CD14-positive monocyte (primary cell): ENCODE measurements around the gene SFI1. TPM values are rescaled to one million over a fixed set of nuclear protein-coding genes. Genes with fewer than 3 reads are reported as not detected.
A peak's percentile ranks its signal among the peaks of the same experiment; 100 is the strongest.

Source experiments
- DNase-seq, 3 donors: peaks; one replicate each; pipeline ENCODE4 v3.0.0-alpha.2; 2011 to 2022
- H2AFZ ChIP-seq: 2 replicates; pipeline ENCODE4 v1.6.0; 2012; ENCODE audit warnings: mild to moderate bottlenecking, low read depth, low read length, inconsistent platforms; ENCODE audit not compliant: insufficient read depth, poor library complexity, severe bottlenecking
- H3K27ac ChIP-seq, 2 donors: 1 replicate in 1 of 2; 2 replicates in 1 of 2; pipeline ENCODE4 v1.5.1; 2012 to 2013; ENCODE audit warnings: low read length in 2 of 2, control low read depth in 1 of 2, inconsistent platforms in 1 of 2, low read depth in 1 of 2, mild to moderate bottlenecking in 1 of 2
- H3K27me3 ChIP-seq, 2 donors: one replicate each; pipeline versions ENCODE4 v1.6.0 to v1.6.1; 2011 to 2013; ENCODE audit warnings: low read length in 2 of 2; ENCODE audit not compliant: control insufficient read depth in 2 of 2, insufficient read depth in 2 of 2
- H3K36me3 ChIP-seq, 2 donors: replicated peaks in 1 of 2; 1 replicate in 1 of 2; 2 replicates in 1 of 2; pipeline versions ENCODE4 v1.5.1 to v1.6.1; 2012 to 2013; ENCODE audit warnings: low read length in 2 of 2, control low read depth in 1 of 2, inconsistent platforms in 1 of 2, mild to moderate bottlenecking in 1 of 2; ENCODE audit not compliant: insufficient read depth in 2 of 2, control insufficient read depth in 1 of 2
- H3K4me1 ChIP-seq, 2 donors: 1 replicate in 1 of 2; 2 replicates in 1 of 2; pipeline versions ENCODE4 v1.5.1 to v1.6.1; 2012 to 2013; ENCODE audit warnings: low read length in 2 of 2, control low read depth in 1 of 2, inconsistent platforms in 1 of 2, mild to moderate bottlenecking in 1 of 2, moderate library complexity in 1 of 2; ENCODE audit not compliant: insufficient read depth in 2 of 2, control insufficient read depth in 1 of 2
- H3K4me2 ChIP-seq: replicated peaks from 2 replicates; pipeline ENCODE3; 2012; ENCODE audit warnings: low read length, moderate library complexity, mild to moderate bottlenecking; ENCODE audit not compliant: poor library complexity, severe bottlenecking; ENCODE audit errors: extremely low read depth
- H3K4me3 ChIP-seq, 3 experiments: fragments of 200-600 bp in 1 of 3; sonication (generic) in 1 of 3; replicated peaks in 1 of 3; 1 replicate in 2 of 3; 2 replicates in 1 of 3; pipeline ENCODE4 v1.5.1; 2011 to 2013; ENCODE audit warnings: low read length in 3 of 3, mild to moderate bottlenecking in 3 of 3, control low read depth in 2 of 3, low read depth in 2 of 3, inconsistent platforms in 1 of 3, moderate library complexity in 1 of 3
- H3K79me2 ChIP-seq: 2 replicates; pipeline ENCODE4 v1.6.0; 2012; ENCODE audit warnings: mild to moderate bottlenecking, control low read depth, inconsistent platforms, low read length, moderate library complexity; ENCODE audit not compliant: insufficient read depth
- H3K9ac ChIP-seq: 2 replicates; pipeline ENCODE4 v1.6.0; 2017; ENCODE audit warnings: low read length, mild to moderate bottlenecking; ENCODE audit not compliant: insufficient read depth, poor library complexity, severe bottlenecking
- H3K9me3 ChIP-seq, 2 donors: replicated peaks in 1 of 2; 1 replicate in 1 of 2; 2 replicates in 1 of 2; pipeline versions ENCODE4 v1.5.1 to v1.6.1; 2012 to 2013; ENCODE audit warnings: low read length in 2 of 2, control low read depth in 1 of 2; ENCODE audit not compliant: control insufficient read depth in 1 of 2, insufficient read depth in 1 of 2
- H4K20me1 ChIP-seq: 2 replicates; pipeline ENCODE4 v1.6.0; 2012; ENCODE audit warnings: mild to moderate bottlenecking, low read length, control low read depth, moderate library complexity; ENCODE audit not compliant: insufficient read depth
- H3K27ac Mint-ChIP-seq, 7 donors: one replicate each; pipeline ENCODE4 v1.8.0; 2020; ENCODE audit warnings: mild to moderate bottlenecking in 7 of 7, mixed read lengths in 7 of 7, moderate library complexity in 6 of 7, inconsistent platforms in 2 of 7
- H3K27me3 Mint-ChIP-seq, 3 donors: one replicate each; pipeline ENCODE4 v1.8.0; 2021 to 2022; ENCODE audit warnings: low read depth in 3 of 3, mild to moderate bottlenecking in 3 of 3, mixed read lengths in 3 of 3, moderate library complexity in 3 of 3, inconsistent platforms in 1 of 3
- H3K36me3 Mint-ChIP-seq, 2 donors: one replicate each; pipeline ENCODE4 v1.8.0; 2020; ENCODE audit warnings: mixed read lengths in 2 of 2, inconsistent platforms in 1 of 2, mild to moderate bottlenecking in 1 of 2
- H3K4me1 Mint-ChIP-seq: one replicate; pipeline ENCODE4 v1.8.0; 2020; ENCODE audit warnings: mild to moderate bottlenecking, mixed read lengths
- H3K4me3 Mint-ChIP-seq, 2 donors: one replicate each; pipeline ENCODE4 v1.8.0; 2020; ENCODE audit warnings: mild to moderate bottlenecking in 2 of 2, mixed read lengths in 2 of 2, moderate library complexity in 1 of 2
- H3K9me3 Mint-ChIP-seq, 7 donors: one replicate each; pipeline ENCODE4 v1.8.0; 2020 to 2022; ENCODE audit warnings: mixed read lengths in 7 of 7, mild to moderate bottlenecking in 6 of 7, moderate library complexity in 6 of 7, inconsistent platforms in 2 of 7
- CTCF ChIP-seq: fragments of 200-600 bp; IDR thresholded peaks from one replicate; pipeline ENCODE4 v1.8.0; 2022; ENCODE audit warnings: antibody characterized with exemption, mild to moderate bottlenecking
- WGBS: methylation state at CpG from one replicate; pipeline ENCODE4 v1.1.5; 2013; ENCODE audit warnings: missing lambda C conversion rate; ENCODE audit not compliant: insufficient coverage; 5-methylcytosine and 5-hydroxymethylcytosine counted together
- intact Hi-C, 2 donors: fragments of 100-400 bp; cut with micrococcal nuclease; formaldehyde crosslinking; loops; one replicate each; pipeline versions ENCODE4 v1.15.0 to v1.15.1; 2023
- polyA plus RNA-seq, 3 donors: library from polyadenylated mRNA; depleted of rRNA in 1 of 3; unstranded in 2 of 3; stranded (reverse) in 1 of 3; fragments of 300-500 nt in 2 of 3; fragments of >200 nt in 1 of 3; fragmentation: Illumina TruSeq in 2 of 3; gene quantifications; 1 replicate in 2 of 3; 2 replicates in 1 of 3; pipeline ENCODE4 v1.2.3, GENCODE V29; 2012 to 2021

The SFI1 gene
- polyA plus RNA-seq, 3 donors: 1.7 to 43.4 (median 3.6) TPM

DNA sequence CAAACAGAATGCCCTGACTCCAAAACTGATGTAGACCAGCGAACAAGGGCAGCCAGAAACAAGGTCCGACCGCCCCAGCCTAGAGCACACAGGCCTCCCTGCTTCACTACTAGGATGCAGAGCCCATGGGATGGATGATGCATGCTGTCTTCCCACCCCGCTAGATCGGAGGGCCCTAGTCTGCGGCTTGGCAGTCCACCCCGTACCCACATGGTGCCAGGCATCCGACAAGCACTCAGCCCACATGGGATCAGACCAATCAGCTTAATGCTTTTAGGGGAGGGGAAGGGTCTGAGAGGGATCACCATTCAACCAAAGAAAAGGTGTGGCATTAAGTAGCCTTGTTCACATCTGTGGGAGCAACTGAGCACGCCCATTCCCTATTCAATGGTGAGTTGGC lies 135.1 kb downstream of the SFI1 start:
- peaks cover 100% of the 10 kb centered on the region for H3K79me2 ChIP-seq
- intact Hi-C loops: loop anchor here (5.0 to 10.0 kb wide), 6 partner anchors 74 to 313 kb away; partner anchors contain the start of genes PATZ1 (in 2 of the 2), EIF4ENIF1 (in 1 of the 2), SFI1 (in 1 of the 2) and YWHAH (in 1 of the 2)
- no peaks in the 10 kb centered on the region for H3K9me3 Mint-ChIP-seq
- DNase-seq: no peak
- H2AFZ ChIP-seq: no peak overlapping the region
- peak overlapping the region; percentile 86 to 96 (median 90) for H3K27ac Mint-ChIP-seq
- H3K36me3 ChIP-seq: peaks cover 41 to 53% of the 10 kb centered on the region in 2 donors
- H3K27ac ChIP-seq: peak overlapping the region; percentile 73 to 75
- WGBS: 89% methylated on average over 4 of the region's 9 CpGs
- no peaks in the 10 kb centered on the region for H3K9me3 ChIP-seq
- peak overlapping the region in 1 of 3 experiments; percentile 80 for H3K4me3 ChIP-seq
- peaks cover 59 to 74% of the 10 kb centered on the region in 2 donors for H3K4me1 ChIP-seq
- peak overlapping the region; percentile 81 for H3K9ac ChIP-seq
- peaks cover 0 to 3% (median 0%) of the 10 kb centered on the region in 3 donors for H3K27me3 Mint-ChIP-seq
- H3K4me3 Mint-ChIP-seq: peak overlapping the region; percentile 72 to 87
- no peak for TF ChIP-seq CTCF
- H3K4me2 ChIP-seq: peak overlapping the region; percentile 89
- peaks cover 68% of the 10 kb centered on the region for H3K4me1 Mint-ChIP-seq
- H3K27me3 ChIP-seq: no peaks in the 10 kb centered on the region
- peaks cover 42 to 61% of the 10 kb centered on the region in 2 donors for H3K36me3 Mint-ChIP-seq
- peaks cover 100% of the 10 kb centered on the region for H4K20me1 ChIP-seq

- peak overlapping the region; percentile 50 to 75 for H3K4me3 Mint-ChIP-seq
- H3K27ac ChIP-seq: peak overlapping the region; percentile 46 to 64
- peaks cover 92% of the 10 kb centered on the region for H3K79me2 ChIP-seq
Measured at GRCh38 chr22:31635638-31636306, 139.4 kb downstream of the SFI1 start.

More at GRCh38 chr22:31635638-31636306, 139.4 kb downstream of the SFI1 start:
- peaks cover 15 to 21% of the 10 kb centered on the region in 2 donors for H3K36me3 ChIP-seq
- H3K9ac ChIP-seq: no peak overlapping the region
- no peak for DNase-seq
- no peaks in the 10 kb centered on the region for H3K27me3 ChIP-seq
- H3K4me3 ChIP-seq: peak overlapping the region in 1 of 3 experiments; percentile 45
- H3K4me2 ChIP-seq: peak overlapping the region; percentile 49
- Mint-ChIP-seq H3K27ac (peak overlapping the region; percentile 73 to 91 (median 88)), H3K36me3 (peaks cover 18 to 30% of the 10 kb centered on the region in 2 donors), H3K4me1 (peaks cover 80% of the 10 kb centered on the region), H3K27me3 (peaks cover 0 to 3% (median 0%) of the 10 kb centered on the region in 3 donors), H3K9me3 (peaks cover 0 to 2% (median 0%) of the 10 kb centered on the region in 7 donors)
- H3K9me3 ChIP-seq: no peaks in the 10 kb centered on the region
- no peak overlapping the region for H2AFZ ChIP-seq
- intact Hi-C loops: loop anchor here (2.0 to 10.0 kb wide), 5 partner anchors 75 to 473 kb away; partner anchors contain the start of genes PATZ1 (in 1 of the 2), RNF185 (in 1 of the 2), SFI1 (in 1 of the 2) and YWHAH (in 1 of the 2)
- H4K20me1 ChIP-seq: peaks cover 57% of the 10 kb centered on the region
- no peak for TF ChIP-seq CTCF
- H3K4me1 ChIP-seq: peaks cover 74 to 93% of the 10 kb centered on the region in 2 donors
- over 99% methylated on average over 12 of the region's 13 CpGs for WGBS
